ENCODE measurements around the gene RIN3. TPM values are rescaled to one million over a fixed set of nuclear protein-coding genes. Genes with fewer than 3 reads are reported as not detected.
A peak's percentile ranks its signal among the peaks of the same experiment; 100 is the strongest.
"Not testable (repeated sequence)": the region's sequence is repeated elsewhere in the genome, so short reads cannot be mapped to it uniquely, and the experiment has no call there.

RIN3 gene
- total and polyA plus RNA-seq, 2 experiments from 2014 or later: 3.5 to 5.4 TPM

GRCh38 chr14:92528486-92529100, 15.0 kb downstream of the RIN3 start:
- DNase-seq (ENCODE audit: low read depth in 1 of 2, low spot score in 1 of 2): no peak
- H3K36me3 ChIP-seq: no peaks in the 10 kb centered on the region
- H3K4me3 ChIP-seq: no peak overlapping the region
- TF ChIP-seq, protein P1, sequence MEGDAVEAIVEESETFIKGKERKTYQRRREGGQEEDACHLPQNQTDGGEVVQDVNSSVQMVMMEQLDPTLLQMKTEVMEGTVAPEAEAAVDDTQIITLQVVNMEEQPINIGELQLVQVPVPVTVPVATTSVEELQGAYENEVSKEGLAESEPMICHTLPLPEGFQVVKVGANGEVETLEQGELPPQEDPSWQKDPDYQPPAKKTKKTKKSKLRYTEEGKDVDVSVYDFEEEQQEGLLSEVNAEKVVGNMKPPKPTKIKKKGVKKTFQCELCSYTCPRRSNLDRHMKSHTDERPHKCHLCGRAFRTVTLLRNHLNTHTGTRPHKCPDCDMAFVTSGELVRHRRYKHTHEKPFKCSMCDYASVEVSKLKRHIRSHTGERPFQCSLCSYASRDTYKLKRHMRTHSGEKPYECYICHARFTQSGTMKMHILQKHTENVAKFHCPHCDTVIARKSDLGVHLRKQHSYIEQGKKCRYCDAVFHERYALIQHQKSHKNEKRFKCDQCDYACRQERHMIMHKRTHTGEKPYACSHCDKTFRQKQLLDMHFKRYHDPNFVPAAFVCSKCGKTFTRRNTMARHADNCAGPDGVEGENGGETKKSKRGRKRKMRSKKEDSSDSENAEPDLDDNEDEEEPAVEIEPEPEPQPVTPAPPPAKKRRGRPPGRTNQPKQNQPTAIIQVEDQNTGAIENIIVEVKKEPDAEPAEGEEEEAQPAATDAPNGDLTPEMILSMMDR (IDR thresholded peaks at IDR 0.05; ENCODE audit: low read depth, low read length): no peak
- no peaks in the 10 kb centered on the region for H3K4me1 ChIP-seq (ENCODE audit: low read depth)
- no peaks in the 10 kb centered on the region for H3K27me3 ChIP-seq
- H3K9me3 ChIP-seq (ENCODE audit: low read depth): no peaks in the 10 kb centered on the region
- H3K27ac ChIP-seq: no peak overlapping the region

DNA sequence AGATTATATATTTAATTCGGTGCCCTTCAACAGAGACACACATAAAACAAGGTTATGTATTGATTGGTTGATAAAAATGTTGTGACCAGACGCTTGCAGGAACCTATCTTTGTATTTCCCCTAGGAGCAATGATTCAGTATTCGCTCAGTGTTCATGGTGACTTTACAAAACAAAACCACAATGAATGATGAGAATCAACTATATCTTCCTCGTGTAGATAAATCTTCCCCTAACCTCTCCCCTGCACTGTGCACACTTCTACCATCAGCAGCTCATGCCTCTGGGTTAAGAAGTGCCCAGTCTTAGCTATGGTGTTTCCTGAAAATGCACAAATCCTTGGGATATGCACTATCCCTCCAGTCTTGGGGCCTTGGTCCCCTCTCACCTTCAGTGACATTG, 16.3 kb downstream of the RIN3 start:
- Histone ChIP-seq H3K9me3 (ENCODE audit: low read depth) (no peaks in the 10 kb centered on the region), H3K4me1 (ENCODE audit: low read depth) (no peaks in the 10 kb centered on the region), H3K4me3 (no peak overlapping the region), H3K27ac (no peak overlapping the region), H3K27me3 (no peaks in the 10 kb centered on the region), H3K36me3 (no peaks in the 10 kb centered on the region)
- no peak for DNase-seq (ENCODE audit: low read depth in 1 of 2, low spot score in 1 of 2)
- TF ChIP-seq, protein P1 (IDR thresholded peaks at IDR 0.05; ENCODE audit: low read depth, low read length): no peak

- Histone ChIP-seq H3K4me1 (ENCODE audit: low read depth) (no peaks in the 10 kb centered on the region), H3K36me3 (no peaks in the 10 kb centered on the region), H3K27ac (no peak overlapping the region), H3K27me3 (no peaks in the 10 kb centered on the region), H3K4me3 (no peak overlapping the region), H3K9me3 (ENCODE audit: low read depth) (no peaks in the 10 kb centered on the region)
- no peak for DNase-seq (ENCODE audit: low read depth in 1 of 2, low spot score in 1 of 2)
- TF ChIP-seq, protein P1 (IDR thresholded peaks at IDR 0.05; ENCODE audit: low read depth, low read length): no peak
Observed at GRCh38 chr14:92531106-92531873, 17.7 kb downstream of the RIN3 start.

DNA sequence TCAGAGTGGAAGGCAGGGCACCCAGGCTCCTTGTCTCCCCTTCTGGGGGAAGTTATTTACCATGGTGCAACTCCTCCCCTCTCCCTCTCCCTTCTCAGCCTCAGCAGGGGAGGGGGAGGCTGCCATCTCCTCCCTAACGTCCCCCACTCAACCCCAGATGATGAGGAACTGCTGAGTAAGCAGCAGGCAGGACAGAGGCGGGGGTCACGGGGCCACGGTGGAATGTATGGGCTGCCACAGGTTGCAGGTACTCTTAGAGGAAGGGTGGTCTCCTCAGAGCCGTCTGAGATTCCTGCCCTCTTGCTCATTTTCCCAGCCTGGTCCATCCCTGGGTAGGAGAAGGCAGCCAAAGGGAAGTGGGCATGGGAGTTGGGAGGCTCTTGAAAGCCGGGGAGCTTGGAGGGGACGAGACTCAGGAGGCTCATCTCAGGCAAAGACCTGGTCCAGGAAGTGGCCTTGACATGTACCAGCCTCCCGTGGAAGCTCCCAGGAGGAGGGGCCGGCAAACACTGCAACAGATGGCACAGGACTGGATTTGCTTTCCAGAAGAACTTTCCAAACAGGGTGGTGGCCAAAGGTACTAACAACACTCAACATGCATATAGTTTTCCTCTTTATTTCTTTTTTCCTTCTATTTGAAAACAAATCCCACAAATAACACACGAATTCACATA, 19.0 kb downstream of the RIN3 start:
- TF ChIP-seq, protein P1 (IDR thresholded peaks at IDR 0.05; ENCODE audit: low read depth, low read length): no peak
- DNase-seq (ENCODE audit: low read depth in 1 of 2, low spot score in 1 of 2): no peak
- no peak overlapping the region for H3K27ac ChIP-seq

DNA sequence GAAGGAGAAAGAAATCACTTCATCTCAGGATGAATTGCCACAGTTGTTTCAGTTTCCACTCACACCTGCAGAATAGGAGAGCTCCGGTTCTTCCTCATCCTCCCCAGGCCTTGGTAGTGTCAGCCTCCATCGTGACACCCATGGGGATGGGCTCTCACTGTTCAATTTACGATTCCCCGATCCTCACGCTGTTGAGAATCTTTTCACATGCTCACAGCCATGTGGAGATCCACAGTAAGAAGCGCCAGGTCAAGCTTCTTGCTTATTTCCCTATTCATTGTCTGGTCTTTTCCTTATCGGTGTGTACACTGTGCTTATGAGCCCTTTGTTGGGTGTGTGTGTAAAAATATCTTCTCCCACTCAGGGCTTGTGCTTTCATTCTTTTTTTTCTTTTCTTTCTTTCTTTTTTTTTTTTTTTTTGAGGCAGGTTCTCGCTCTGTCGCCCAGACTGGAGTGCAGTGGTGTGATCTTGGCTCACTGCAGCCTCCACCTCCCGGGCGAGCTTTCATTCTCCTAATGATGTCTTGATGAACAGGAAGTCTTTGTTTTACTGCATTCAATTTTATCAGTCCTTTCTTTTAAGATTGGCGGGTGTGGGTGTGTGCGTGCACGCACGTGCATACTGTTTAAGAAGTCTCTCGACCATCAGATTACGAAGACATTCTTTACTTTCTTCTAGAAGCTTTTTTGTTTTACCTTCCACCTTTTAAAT, 21.5 kb downstream of the RIN3 start:
- H3K27me3 ChIP-seq: no peaks in the 10 kb centered on the region
- TF ChIP-seq, protein P1 (IDR thresholded peaks at IDR 0.05; ENCODE audit: low read depth, low read length): no peak
- no peaks in the 10 kb centered on the region for H3K36me3 ChIP-seq
- peak in 1 of 2 donors; percentile 26 for DNase-seq (ENCODE audit: low read depth in 1 of 2, low spot score in 1 of 2)
- H3K4me3 ChIP-seq: no peak overlapping the region
- no peak overlapping the region for H3K27ac ChIP-seq
- H3K4me1 ChIP-seq (ENCODE audit: low read depth): no peaks in the 10 kb centered on the region
- no peaks in the 10 kb centered on the region for H3K9me3 ChIP-seq (ENCODE audit: low read depth)

More for the DNA sequence above, 19.0 kb downstream of the RIN3 start:
- H3K36me3 ChIP-seq: no peaks in the 10 kb centered on the region
- no peak overlapping the region for H3K4me3 ChIP-seq
- H3K9me3 ChIP-seq (ENCODE audit: low read depth): no peaks in the 10 kb centered on the region
- no peaks in the 10 kb centered on the region for H3K4me1 ChIP-seq (ENCODE audit: low read depth)
- no peaks in the 10 kb centered on the region for H3K27me3 ChIP-seq

DNA sequence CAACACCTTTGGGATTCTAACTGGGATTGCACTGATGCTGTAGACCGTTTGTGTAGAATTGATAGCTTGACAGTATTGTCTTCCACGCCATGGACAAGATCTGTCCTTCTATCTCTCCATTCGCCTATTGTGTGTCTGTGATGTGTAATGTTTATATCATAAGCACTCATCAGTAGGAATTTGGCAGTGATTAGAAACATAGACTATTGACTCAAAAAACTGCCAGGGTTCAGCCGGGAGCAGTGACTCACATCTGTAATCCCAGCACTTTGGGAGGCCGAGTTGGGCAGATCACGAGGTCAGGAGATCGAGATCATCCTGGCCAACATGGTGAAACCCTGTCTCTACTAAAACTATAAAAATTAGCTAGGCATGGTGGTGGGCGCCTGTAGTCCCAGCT, 22.6 kb downstream of the RIN3 start:
- not testable (repeated sequence) for H3K9me3 ChIP-seq (ENCODE audit: low read depth); H3K4me1 ChIP-seq (ENCODE audit: low read depth); H3K4me3 ChIP-seq; H3K27me3 ChIP-seq; H3K27ac ChIP-seq; H3K36me3 ChIP-seq
- peak in 1 of 2 donors; percentile 64 for DNase-seq (ENCODE audit: low read depth in 1 of 2, low spot score in 1 of 2)

Measured in cardiac muscle cell (in vitro differentiated cells and primary cell).